Colon (tissue), 2 donors: ENCODE measurements around the gene TMEM154.
A peak's percentile ranks its signal among the peaks of the same experiment; 100 is the strongest.
"Not testable (repeated sequence)": the region's sequence is repeated elsewhere in the genome, so short reads cannot be mapped to it uniquely, and the experiment has no call there.

ENCODE experiments used
- FAIRE-seq: peaks from 2 replicates; lab custom pipeline; 2012; peaks lifted over from hg19 to GRCh38; lab: Jason Lieb, UNC
- donor health status: control.
- donor health status: control.

The TMEM154 gene

GRCh38 chr4:152665691-152666395, 14.0 kb downstream of the TMEM154 start:
- no peak for FAIRE-seq

GRCh38 chr4:152664067-152664378, 15.8 kb downstream of the TMEM154 start:
- not testable (repeated sequence) for FAIRE-seq

GRCh38 chr4:152663203-152664066, 16.4 kb downstream of the TMEM154 start:
- no peak for FAIRE-seq

GRCh38 chr4:152661649-152662048, 18.1 kb downstream of the TMEM154 start:
- no peak for FAIRE-seq

- FAIRE-seq, result no peak
These were observed 19.3 kb downstream of the TMEM154 start for GRCh38 chr4:152660526-152660925.

- FAIRE-seq, result no peak
These were observed 20.0 kb downstream of the TMEM154 start for GRCh38 chr4:152659806-152660205.

GRCh38 chr4:152657657-152658056, 22.1 kb downstream of the TMEM154 start:
- FAIRE-seq, result no peak

GRCh38 chr4:152655272-152656129, 24.3 kb downstream of the TMEM154 start:
- FAIRE-seq, result no peak

GRCh38 chr4:152652102-152652501, 27.7 kb downstream of the TMEM154 start:
- peak; percentile 80 for FAIRE-seq

- no peak for FAIRE-seq
These were observed 28.2 kb downstream of the TMEM154 start for GRCh38 chr4:152651473-152652060.

- no peak for FAIRE-seq
These were observed 33.6 kb downstream of the TMEM154 start for GRCh38 chr4:152646221-152646620.

GRCh38 chr4:152644130-152644529, 35.7 kb downstream of the TMEM154 start:
- no peak for FAIRE-seq

GRCh38 chr4:152643153-152644035, 36.4 kb downstream of the TMEM154 start:
- FAIRE-seq, result no peak

GRCh38 chr4:152640058-152640921, 39.5 kb downstream of the TMEM154 start:
- FAIRE-seq, result no peak

- FAIRE-seq, result no peak
These were observed 43.9 kb downstream of the TMEM154 start for GRCh38 chr4:152635851-152636250.

GRCh38 chr4:152634110-152634760, 45.6 kb downstream of the TMEM154 start:
- no peak for FAIRE-seq

- FAIRE-seq, result no peak
These were observed 46.7 kb downstream of the TMEM154 start for GRCh38 chr4:152633118-152633517.

- no peak for FAIRE-seq
These were observed 49.5 kb downstream of the TMEM154 start for GRCh38 chr4:152630324-152630723.

- no peak for FAIRE-seq
These were observed 49.9 kb downstream of the TMEM154 start for GRCh38 chr4:152629908-152630307.

- FAIRE-seq, result no peak
These were observed 51.7 kb downstream of the TMEM154 start for GRCh38 chr4:152628128-152628527.
